ENCODE results near the gene SLC16A2. TPM values are rescaled to one million over a fixed set of nuclear protein-coding genes. Genes with fewer than 3 reads are reported as not detected.

The SLC16A2 gene
- total and polyA plus RNA-seq, 10 of the 15 experiments (the other 5 are each of a cell fraction or from before 2014, with no cell fraction given): 0.08 to 0.13 TPM; not detected in 8

- ChIA-PET RAD21 (ENCODE audit: unreplicated experiment) (no interaction called here), POLR2A (no interaction called here), SMC1A (ENCODE audit: uncharacterized antibody, unreplicated experiment) (no interaction called here), CTCF (no interaction called here)
- in situ Hi-C loops (cut with MboI) (no loop called here), intact Hi-C loops (cut with micrococcal nuclease; ENCODE audit: unreplicated experiment) (no loop called here)
- DNase-seq (ENCODE audit: low read depth, low spot score): no peak
- no peak overlapping the region for H3K27ac ChIP-seq (ENCODE audit: control insufficient read depth, insufficient read depth)
- no TSS peak for BruUV-seq (replicated peaks)
- no peaks in the 10 kb centered on the region for H4K20me1 ChIP-seq (ENCODE audit: control insufficient read depth, insufficient read depth)
- H3K36me3 ChIP-seq (ENCODE audit: control insufficient read depth in 2 of 2, insufficient read depth in 2 of 2, low read length in 1 of 2): no peaks in the 10 kb centered on the region
- no peak overlapping the region for H3K9ac ChIP-seq (ENCODE audit: control insufficient read depth, insufficient read depth, low read length)
- no peak overlapping the region for H2AFZ ChIP-seq (ENCODE audit: control insufficient read depth, low read depth, low read length)
- H3K4me2 ChIP-seq (ENCODE audit: control insufficient read depth, insufficient read depth): no peak overlapping the region
- no peak overlapping the region for H3K4me3 ChIP-seq
- H3K79me2 ChIP-seq (ENCODE audit: control insufficient read depth, insufficient read depth, low read length): no peaks in the 10 kb centered on the region
- FAIRE-seq: no peak
- no peak for ATAC-seq
- H3K4me1 ChIP-seq (ENCODE audit: control insufficient read depth, insufficient read depth, low read length): no peaks in the 10 kb centered on the region
- no peaks in the 10 kb centered on the region for H3K27me3 ChIP-seq (replicated peaks in 1 of 2; ENCODE audit: control insufficient read depth in 2 of 2, insufficient read depth in 2 of 2, low read length in 1 of 2)
- no peak for TF ChIP-seq PAX8 (IDR thresholded peaks at IDR 0.05)
- no peaks in the 10 kb centered on the region for H3K9me3 ChIP-seq (replicated peaks; ENCODE audit: control insufficient read depth, insufficient read depth, low read length)
- WGBS (ENCODE audit: insufficient coverage, insufficient replicate concordance, low lambda C conversion rate, missing lambda C conversion rate): 23% methylated on average over 2 of the region's 2 CpGs
Measured at GRCh38 chrX:74500067-74500466, 78.8 kb downstream of the SLC16A2 start.

GRCh38 chrX:74500555-74500954 lies 79.3 kb downstream of the SLC16A2 start:
- H2AFZ ChIP-seq (ENCODE audit: control insufficient read depth, low read depth, low read length): no peak overlapping the region
- RAD21 ChIA-PET (ENCODE audit: unreplicated experiment): no interaction called here
- SMC1A ChIA-PET (ENCODE audit: uncharacterized antibody, unreplicated experiment): interaction anchor here (0.6 kb wide), 1 partner anchor 225 kb away, joined by 3 read pairs; no protein-coding TSS in a partner anchor
- POLR2A ChIA-PET: no interaction called here
- 59% methylated on average over 4 of the region's 4 CpGs for WGBS (ENCODE audit: insufficient coverage, insufficient replicate concordance, low lambda C conversion rate, missing lambda C conversion rate)
- no peaks in the 10 kb centered on the region for H3K36me3 ChIP-seq (ENCODE audit: control insufficient read depth in 2 of 2, insufficient read depth in 2 of 2, low read length in 1 of 2)
- H3K79me2 ChIP-seq (ENCODE audit: control insufficient read depth, insufficient read depth, low read length): no peaks in the 10 kb centered on the region
- DNase-seq (ENCODE audit: low read depth, low spot score) (no peak), ATAC-seq (no peak), FAIRE-seq (peak; percentile 13)
- H3K27me3 ChIP-seq (replicated peaks in 1 of 2; ENCODE audit: control insufficient read depth in 2 of 2, insufficient read depth in 2 of 2, low read length in 1 of 2): no peaks in the 10 kb centered on the region
- CTCF ChIA-PET: no interaction called here
- H3K4me2 ChIP-seq (ENCODE audit: control insufficient read depth, insufficient read depth): no peak overlapping the region
- H4K20me1 ChIP-seq (ENCODE audit: control insufficient read depth, insufficient read depth): no peaks in the 10 kb centered on the region
- no peaks in the 10 kb centered on the region for H3K4me1 ChIP-seq (ENCODE audit: control insufficient read depth, insufficient read depth, low read length)
- H3K9me3 ChIP-seq (replicated peaks; ENCODE audit: control insufficient read depth, insufficient read depth, low read length): no peaks in the 10 kb centered on the region
- no peak for TF ChIP-seq ZNF592 (IDR thresholded peaks at IDR 0.05)
- TF ChIP-seq PKNOX1 (IDR thresholded peaks at IDR 0.05): no peak
- no peak for TF ChIP-seq RELB (IDR thresholded peaks at IDR 0.05; ENCODE audit: low read depth)
- no peak for TF ChIP-seq STAT3 (IDR thresholded peaks at IDR 0.05; ENCODE audit: low read depth, low read length)
- no peak overlapping the region for H3K4me3 ChIP-seq
- no TSS peak for BruUV-seq (replicated peaks)
- H3K9ac ChIP-seq (ENCODE audit: control insufficient read depth, insufficient read depth, low read length): no peak overlapping the region
- in situ Hi-C loops (cut with MboI) (no loop called here), intact Hi-C loops (cut with micrococcal nuclease; ENCODE audit: unreplicated experiment) (no loop called here)
- no peak overlapping the region for H3K27ac ChIP-seq (ENCODE audit: control insufficient read depth, insufficient read depth)
